KMS-11 (cell line): Measurements from ENCODE around the gene DHX36.

Experiments
- H2AFZ ChIP-seq: fragments of 200-600 bp; sonication (generic); 2 replicates; pipeline ENCODE4 v1.6.1; 2016; ENCODE audit warnings: antibody characterized with exemption, mixed run types, low read depth
- H3K27ac ChIP-seq: fragments of 200-600 bp; sonication (generic); 2 replicates; pipeline ENCODE4 v1.6.1; 2016; ENCODE audit warnings: mild to moderate bottlenecking, mixed run types
- H3K27me3 ChIP-seq: fragments of 200-600 bp; sonication (generic); 2 replicates; pipeline ENCODE4 v1.6.1; 2017; ENCODE audit warnings: mild to moderate bottlenecking, low read depth, mixed run types, moderate library complexity; ENCODE audit not compliant: insufficient read depth
- H3K36me3 ChIP-seq: fragments of 200-600 bp; sonication (generic); 2 replicates; pipeline ENCODE4 v1.6.1; 2017; ENCODE audit warnings: mild to moderate bottlenecking, mixed run types; ENCODE audit not compliant: insufficient read depth
- H3K4me1 ChIP-seq: fragments of 200-600 bp; sonication (generic); 2 replicates; pipeline ENCODE4 v1.6.1; 2016; ENCODE audit warnings: mild to moderate bottlenecking, low read depth, mixed run types; ENCODE audit not compliant: poor library complexity, severe bottlenecking
- H3K4me2 ChIP-seq: fragments of 200-600 bp; sonication (generic); 2 replicates; pipeline ENCODE4 v1.7.0; 2016; ENCODE audit warnings: mild to moderate bottlenecking, mixed run types
- H3K4me3 ChIP-seq: fragments of 200-600 bp; sonication (generic); IDR thresholded peaks from 2 replicates; pipeline ENCODE4 v1.6.1; 2017; ENCODE audit warnings: low read depth, low read length, mixed read lengths; ENCODE audit not compliant: insufficient read depth
- H3K79me2 ChIP-seq: fragments of 200-600 bp; sonication (generic); 2 replicates; pipeline ENCODE4 v1.6.1; 2016; ENCODE audit warnings: low read depth, mixed run types; ENCODE audit not compliant: insufficient read depth
- H3K9ac ChIP-seq: fragments of 200-600 bp; sonication (generic); 2 replicates; pipeline ENCODE4 v1.6.1; 2016; ENCODE audit warnings: mild to moderate bottlenecking, mixed run types
- H4K20me1 ChIP-seq: fragments of 200-600 bp; sonication (generic); 2 replicates; pipeline ENCODE4 v1.6.1; 2016; ENCODE audit warnings: mild to moderate bottlenecking, mixed run types; ENCODE audit not compliant: insufficient read depth
- TF ChIP-seq, protein P1 (sequence below): fragments of 200-600 bp; sonication (generic); conservative IDR thresholded peaks from 2 replicates; pipeline ENCODE4 v1.6.1; 2017; ENCODE audit warnings: low read depth, mild to moderate bottlenecking, antibody characterized with exemption, low read length, moderate library complexity, mixed read lengths

Gene DHX36, protein sequence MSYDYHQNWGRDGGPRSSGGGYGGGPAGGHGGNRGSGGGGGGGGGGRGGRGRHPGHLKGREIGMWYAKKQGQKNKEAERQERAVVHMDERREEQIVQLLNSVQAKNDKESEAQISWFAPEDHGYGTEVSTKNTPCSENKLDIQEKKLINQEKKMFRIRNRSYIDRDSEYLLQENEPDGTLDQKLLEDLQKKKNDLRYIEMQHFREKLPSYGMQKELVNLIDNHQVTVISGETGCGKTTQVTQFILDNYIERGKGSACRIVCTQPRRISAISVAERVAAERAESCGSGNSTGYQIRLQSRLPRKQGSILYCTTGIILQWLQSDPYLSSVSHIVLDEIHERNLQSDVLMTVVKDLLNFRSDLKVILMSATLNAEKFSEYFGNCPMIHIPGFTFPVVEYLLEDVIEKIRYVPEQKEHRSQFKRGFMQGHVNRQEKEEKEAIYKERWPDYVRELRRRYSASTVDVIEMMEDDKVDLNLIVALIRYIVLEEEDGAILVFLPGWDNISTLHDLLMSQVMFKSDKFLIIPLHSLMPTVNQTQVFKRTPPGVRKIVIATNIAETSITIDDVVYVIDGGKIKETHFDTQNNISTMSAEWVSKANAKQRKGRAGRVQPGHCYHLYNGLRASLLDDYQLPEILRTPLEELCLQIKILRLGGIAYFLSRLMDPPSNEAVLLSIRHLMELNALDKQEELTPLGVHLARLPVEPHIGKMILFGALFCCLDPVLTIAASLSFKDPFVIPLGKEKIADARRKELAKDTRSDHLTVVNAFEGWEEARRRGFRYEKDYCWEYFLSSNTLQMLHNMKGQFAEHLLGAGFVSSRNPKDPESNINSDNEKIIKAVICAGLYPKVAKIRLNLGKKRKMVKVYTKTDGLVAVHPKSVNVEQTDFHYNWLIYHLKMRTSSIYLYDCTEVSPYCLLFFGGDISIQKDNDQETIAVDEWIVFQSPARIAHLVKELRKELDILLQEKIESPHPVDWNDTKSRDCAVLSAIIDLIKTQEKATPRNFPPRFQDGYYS

DNA sequence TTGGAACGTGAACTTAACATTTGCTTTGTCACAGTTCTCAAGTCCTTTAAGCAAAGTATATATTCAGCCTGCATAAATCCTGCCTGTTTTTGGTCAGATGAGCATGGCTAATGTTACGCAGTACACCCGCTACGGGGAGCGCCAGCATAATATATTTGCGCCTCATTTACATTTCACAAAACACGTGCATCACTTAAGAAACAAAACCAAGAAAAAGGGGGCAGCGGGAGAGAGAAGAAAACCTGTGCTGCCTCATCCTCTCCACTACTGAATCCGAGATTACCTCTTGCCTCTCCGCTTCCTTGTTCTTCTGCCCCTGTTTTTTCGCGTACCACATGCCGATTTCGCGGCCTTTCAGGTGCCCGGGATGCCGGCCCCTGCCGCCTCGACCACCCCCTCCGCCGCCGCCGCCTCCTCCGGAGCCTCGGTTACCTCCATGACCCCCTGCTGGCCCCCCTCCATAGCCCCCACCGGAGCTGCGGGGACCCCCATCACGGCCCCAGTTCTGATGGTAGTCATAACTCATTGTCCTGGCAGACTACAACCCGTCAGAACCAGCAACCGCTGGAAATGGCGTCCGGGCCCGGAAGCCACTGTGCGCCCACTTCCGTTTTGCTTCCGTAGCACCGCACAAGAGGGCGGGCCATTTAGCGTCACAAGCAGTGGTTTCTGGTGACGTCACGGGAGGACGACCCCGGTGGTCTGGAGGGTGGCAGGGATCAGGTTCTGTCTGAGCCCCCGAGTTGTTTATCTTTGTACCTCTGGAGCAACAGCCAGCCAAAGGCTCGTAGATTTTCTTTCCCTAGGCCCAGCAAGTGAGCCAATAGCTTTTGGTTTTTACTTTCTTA, at the start of gene DHX36:
Gene DHX36, minus strand, starts transcription at position 597 of the 848 bp plus-strand sequence. Its CDS starts 71 bp downstream, at position 526.
- peak within 1 kb of the TSS; percentile 91 for H2AFZ ChIP-seq
- peak within 1 kb of the TSS; percentile 91 for H3K27ac ChIP-seq
- H3K4me1 ChIP-seq: peaks cover 29% of the 10 kb centered on the region
- H3K27me3 ChIP-seq: no peaks in the 10 kb centered on the region
- peak within 1 kb of the TSS; percentile 95 for H3K9ac ChIP-seq
- H3K36me3 ChIP-seq: no peaks in the 10 kb centered on the region
- peaks cover 49% of the 10 kb centered on the region for H3K79me2 ChIP-seq
- peak within 1 kb of the TSS; percentile 56 for H3K4me3 ChIP-seq
- peak within 1 kb of the TSS; percentile 88 for H3K4me2 ChIP-seq
- H4K20me1 ChIP-seq: peaks cover 19% of the 10 kb centered on the region
- TF ChIP-seq, protein P1, sequence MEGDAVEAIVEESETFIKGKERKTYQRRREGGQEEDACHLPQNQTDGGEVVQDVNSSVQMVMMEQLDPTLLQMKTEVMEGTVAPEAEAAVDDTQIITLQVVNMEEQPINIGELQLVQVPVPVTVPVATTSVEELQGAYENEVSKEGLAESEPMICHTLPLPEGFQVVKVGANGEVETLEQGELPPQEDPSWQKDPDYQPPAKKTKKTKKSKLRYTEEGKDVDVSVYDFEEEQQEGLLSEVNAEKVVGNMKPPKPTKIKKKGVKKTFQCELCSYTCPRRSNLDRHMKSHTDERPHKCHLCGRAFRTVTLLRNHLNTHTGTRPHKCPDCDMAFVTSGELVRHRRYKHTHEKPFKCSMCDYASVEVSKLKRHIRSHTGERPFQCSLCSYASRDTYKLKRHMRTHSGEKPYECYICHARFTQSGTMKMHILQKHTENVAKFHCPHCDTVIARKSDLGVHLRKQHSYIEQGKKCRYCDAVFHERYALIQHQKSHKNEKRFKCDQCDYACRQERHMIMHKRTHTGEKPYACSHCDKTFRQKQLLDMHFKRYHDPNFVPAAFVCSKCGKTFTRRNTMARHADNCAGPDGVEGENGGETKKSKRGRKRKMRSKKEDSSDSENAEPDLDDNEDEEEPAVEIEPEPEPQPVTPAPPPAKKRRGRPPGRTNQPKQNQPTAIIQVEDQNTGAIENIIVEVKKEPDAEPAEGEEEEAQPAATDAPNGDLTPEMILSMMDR: no peak

DNA sequence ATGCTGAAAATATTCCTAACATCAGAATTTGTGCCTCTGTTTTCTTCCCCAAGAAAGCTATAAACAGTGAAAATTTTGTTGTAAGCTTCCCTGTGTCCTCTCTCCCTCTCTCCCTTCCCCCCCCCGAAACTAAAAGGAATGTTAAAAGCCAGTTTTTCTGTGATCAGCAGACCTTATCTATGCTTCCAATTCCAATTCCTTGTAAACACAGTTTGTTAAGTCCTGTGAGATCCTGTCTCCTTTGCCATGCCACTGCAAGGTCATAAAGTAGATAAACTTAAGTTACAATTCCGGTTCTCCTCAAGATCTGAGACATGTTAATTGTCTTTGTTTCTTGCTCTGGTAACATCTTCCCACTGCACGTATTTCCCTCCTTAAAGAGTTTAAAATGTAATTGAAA, 42.9 kb upstream of the DHX36 start:
- TF ChIP-seq, protein P1: no peak
- Histone ChIP-seq H3K79me2 (no peaks in the 10 kb centered on the region), H4K20me1 (no peaks in the 10 kb centered on the region), H3K4me1 (no peaks in the 10 kb centered on the region), H2AFZ (no peak overlapping the region), H3K27ac (no peak overlapping the region), H3K27me3 (no peaks in the 10 kb centered on the region), H3K4me3 (no peak overlapping the region), H3K36me3 (no peaks in the 10 kb centered on the region), H3K9ac (no peak overlapping the region), H3K4me2 (no peak overlapping the region)

DNA sequence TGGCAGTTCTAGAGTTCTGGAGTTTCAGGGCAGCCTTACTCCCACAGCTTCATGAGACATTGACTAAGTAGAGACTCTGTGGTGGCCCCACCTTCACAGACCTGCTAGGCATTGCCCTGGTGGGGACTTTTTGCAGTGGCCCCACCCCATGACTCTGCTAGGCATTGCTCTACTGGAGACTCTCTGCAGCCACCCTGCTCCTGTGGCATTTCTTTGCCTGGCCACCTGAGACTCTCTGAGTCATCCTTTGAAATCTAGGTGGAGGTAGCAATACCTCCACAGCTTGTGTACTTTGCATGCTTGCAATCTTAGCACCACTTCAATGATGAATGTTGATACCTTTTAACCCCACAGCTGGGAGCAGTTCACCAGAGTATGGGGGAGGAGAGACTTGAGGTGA, 40.6 kb upstream of the DHX36 start:
- Histone ChIP-seq H3K36me3 (no peaks in the 10 kb centered on the region), H3K79me2 (no peaks in the 10 kb centered on the region), H3K4me2 (no peak overlapping the region), H3K4me1 (no peaks in the 10 kb centered on the region), H3K27me3 (no peaks in the 10 kb centered on the region), H2AFZ (no peak overlapping the region), H3K4me3 (no peak overlapping the region), H4K20me1 (no peaks in the 10 kb centered on the region), H3K27ac (no peak overlapping the region), H3K9ac (no peak overlapping the region)
- TF ChIP-seq, protein P1: no peak

DNA sequence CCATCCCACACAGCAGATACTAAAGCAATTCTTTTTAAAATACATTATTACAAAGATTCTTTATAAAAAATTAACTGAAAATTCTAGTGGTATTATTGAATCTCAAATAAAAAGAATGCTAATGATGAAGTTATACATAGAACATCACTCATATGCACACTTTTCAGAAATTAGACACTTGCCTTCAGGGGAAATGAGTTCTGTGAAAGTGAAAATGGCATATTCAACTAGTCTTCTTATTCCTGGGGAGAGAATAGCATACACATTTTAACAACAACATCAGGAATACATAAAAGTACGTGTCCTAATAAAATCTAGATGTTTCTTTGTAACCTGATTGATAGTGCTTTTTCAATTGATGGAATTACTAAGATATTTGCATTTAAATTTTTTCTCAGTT, 36.8 kb upstream of the DHX36 start:
- H4K20me1 ChIP-seq: no peaks in the 10 kb centered on the region
- no peak overlapping the region for H3K9ac ChIP-seq
- H3K4me1 ChIP-seq: no peaks in the 10 kb centered on the region
- H3K27ac ChIP-seq: no peak overlapping the region
- no peaks in the 10 kb centered on the region for H3K36me3 ChIP-seq
- TF ChIP-seq, protein P1: no peak
- H3K4me3 ChIP-seq: no peak overlapping the region
- no peaks in the 10 kb centered on the region for H3K27me3 ChIP-seq
- H2AFZ ChIP-seq: no peak overlapping the region
- H3K4me2 ChIP-seq: no peak overlapping the region
- no peaks in the 10 kb centered on the region for H3K79me2 ChIP-seq
